Stimulated activated naive CD4-positive, alpha-beta T cell treated with Interleukin-2 at 50 U/mL for 16 hours (primary cell): ENCODE measurements around the gene MTMR10.

Experiments
- DNase-seq: peaks from one replicate; lab custom pipeline; 2025; lab: John Stamatoyannopoulos, UW

The MTMR10 gene

DNA sequence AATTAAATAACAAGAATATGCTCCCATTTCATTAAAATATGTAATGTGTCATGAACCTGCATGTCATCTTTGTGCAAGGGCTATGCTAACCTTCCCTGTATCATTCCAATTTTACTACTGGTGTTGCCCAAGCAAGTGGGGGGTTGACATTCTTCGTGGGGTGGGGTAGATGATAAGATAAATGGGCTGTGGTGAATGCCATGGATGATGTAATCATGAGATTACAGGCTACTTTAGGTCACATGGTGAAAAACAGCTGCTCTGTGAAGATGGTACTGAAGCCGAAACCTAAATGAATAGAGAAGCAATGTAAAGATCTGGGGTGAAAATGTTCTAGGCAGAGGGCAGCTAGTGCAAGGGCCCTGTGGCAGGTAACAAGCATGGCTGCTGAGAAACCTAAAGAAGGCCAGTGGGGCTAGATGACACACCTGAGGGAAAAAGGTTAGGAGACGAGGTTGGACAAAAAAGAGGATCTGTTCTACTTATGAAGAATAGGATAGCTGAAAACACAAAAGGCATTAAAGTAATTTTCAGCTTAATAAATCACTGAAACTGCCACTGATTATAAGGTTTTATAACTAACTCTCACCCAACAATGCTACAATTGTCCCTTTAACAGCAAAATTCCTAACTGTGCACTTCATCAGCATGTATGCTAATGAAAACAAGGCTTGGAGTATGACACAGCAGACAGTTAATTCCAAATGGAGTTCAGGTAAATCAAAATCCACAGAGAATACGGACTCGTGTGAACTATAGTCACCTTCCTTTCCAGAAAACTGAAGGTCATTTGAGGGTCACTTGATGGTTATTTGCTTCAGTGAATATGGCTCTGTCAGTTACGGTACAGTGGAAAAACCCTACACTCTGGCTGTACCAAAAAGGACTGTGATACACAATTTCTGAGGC is 35.0 kb downstream of the MTMR10 start:
- no peak for DNase-seq

DNA sequence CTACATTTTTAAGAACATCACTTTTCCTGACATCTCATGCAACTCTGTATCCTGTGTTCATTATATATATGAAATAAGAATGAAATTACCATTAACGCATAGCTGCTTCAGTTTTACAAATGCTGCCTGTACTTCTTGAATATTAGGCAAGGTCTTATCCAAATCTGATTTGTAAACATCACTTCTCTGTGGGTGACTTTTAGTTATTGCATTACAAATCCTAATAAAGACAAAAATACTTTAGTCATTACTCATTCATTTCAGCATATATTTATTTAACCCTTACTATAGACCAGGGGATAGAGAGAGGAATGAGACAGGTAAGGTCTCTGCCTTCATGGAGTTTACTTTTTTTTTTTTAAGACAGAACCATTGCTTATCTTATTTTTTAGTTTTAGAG is 36.8 kb downstream of the MTMR10 start:
- no peak for DNase-seq

DNA sequence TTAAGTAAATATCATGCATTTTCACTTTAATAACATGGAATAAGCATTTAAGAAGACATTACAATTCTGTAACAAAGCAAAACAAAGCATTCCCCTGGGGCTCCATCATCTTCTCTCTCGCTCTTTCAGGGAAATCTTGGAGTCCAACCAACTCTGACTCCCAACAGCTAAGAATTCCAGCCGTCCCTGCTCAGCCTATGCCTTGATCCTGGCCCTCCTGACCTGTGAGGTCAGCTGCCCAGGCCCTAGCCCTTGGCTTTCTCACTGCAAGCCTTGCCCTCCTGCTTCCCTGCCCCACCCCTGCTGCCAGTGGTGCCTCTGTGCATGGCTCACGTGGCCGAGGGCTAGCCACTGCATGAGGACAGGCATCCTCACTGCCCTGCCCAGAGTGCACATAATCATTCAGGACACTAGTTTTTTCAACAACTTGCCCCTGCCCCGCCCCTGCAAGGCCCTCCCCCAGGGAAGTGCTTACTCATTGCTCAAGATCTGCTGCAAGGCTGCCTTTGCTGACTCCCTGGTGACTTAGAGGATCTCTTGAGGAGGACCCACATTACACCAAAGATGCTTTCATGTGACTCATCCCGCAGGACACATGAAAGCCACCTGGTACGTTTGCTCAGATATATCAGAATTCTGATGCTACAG is 37.6 kb downstream of the MTMR10 start:
- DNase-seq, result no peak

DNA sequence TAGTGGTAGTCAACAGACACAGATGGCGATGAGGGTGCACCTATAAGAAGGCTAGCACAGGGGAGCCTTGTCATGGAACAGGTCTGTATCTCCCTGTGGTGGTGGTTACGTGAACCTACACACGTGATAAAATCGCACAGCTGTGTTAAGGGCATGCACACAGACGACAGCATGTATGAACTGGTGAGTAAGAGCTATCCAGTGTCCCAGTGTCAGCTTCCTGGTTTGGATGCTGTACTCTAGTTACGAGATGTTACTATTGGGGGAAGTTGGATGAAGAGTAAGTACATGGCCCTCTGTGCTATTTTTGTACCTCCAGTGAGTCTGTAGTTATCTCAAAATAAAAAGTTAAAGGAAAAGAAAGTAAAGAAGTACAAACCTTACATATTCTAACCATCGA is 38.2 kb downstream of the MTMR10 start:
- DNase-seq, result no peak

DNA sequence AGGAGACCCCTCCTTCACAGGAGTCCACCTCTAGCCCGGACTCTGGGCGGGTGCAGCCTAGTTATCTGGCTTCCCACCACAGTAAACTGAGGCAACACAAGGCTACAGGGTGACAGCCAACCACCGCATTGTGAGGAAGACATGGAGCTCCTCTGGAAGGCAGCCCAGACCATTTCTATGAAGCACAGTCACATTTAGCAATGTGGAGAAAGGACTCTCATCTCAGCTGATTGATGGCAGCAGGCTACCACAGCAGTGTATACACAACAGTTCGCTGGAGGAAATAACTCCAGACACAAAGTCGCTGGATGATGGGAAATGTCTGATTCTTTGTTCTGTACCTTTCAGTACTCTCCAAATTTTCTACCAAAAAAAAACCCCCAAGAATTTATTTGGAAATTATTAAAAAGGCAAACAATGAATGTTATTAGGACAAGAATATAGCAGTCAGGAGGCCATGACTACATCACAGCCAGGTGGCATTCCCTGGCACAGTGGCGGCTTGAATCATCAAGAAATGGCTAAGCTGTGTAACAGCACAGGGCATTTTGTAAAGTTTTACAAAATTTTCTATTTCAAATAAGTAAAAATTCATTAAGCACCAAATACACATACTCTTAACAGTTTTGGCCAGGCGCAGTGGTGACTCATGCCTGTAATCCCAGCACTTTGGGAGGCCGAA is 47.6 kb downstream of the MTMR10 start:
- DNase-seq, result no peak

DNA sequence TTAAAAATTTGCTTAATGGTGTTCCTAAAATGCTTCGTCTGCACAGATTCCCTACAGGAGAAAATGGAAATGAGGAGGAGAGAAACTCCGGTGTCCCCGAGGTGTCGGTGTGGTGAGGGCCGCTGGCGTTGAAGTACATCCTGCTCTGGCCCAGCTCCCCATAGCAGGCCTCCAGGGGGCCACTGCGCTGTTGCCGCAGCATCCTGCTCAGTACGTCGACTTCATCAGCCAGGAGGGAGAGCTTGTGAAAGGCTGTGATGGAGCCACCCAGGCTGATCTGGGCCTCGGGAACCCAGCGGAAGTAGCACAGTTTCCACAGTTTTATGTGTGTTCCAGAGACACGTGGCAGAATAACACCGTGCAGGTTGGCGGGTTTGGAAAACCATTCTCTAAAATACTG is 49.9 kb downstream of the MTMR10 start:
- no peak for DNase-seq

DNA sequence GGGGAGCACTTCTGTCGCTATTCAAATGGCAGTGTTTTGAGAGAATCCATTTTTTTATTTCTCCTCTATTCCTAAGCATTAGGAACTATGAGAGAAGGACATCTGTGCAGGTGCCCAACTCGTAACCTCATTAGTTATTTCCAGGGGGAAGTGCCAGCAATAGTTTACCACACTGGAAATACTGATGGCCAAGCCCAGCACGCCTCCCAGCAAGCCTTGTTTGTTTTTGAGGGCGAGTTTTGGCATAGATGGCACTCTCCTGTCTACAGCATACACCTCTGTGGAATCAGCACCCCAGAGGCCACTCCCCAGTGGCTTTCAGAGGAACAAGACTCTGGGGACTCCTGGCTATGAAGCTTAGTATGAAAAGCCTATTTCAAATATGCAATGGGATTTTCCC is 51.1 kb downstream of the MTMR10 start:
- DNase-seq, result no peak

DNA sequence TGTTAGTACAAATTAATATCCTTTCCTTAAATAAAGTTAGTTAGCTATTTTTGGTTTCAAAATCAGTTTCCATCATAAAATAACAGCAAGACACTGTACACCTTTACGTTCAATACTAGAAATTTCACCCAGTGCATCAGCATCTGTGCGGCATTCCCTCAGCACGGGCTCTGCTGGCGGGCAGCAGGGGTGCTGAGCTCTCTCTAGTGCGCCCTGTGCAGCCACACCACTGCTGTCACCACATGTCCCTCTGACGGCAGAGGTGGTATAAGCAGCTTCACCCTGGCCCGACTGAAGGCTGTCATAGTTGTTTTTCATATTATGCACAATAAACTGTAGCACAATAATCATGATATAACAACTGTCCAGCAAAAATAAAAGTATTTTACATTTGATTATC is 52.3 kb downstream of the MTMR10 start:
- DNase-seq, result no peak

DNA sequence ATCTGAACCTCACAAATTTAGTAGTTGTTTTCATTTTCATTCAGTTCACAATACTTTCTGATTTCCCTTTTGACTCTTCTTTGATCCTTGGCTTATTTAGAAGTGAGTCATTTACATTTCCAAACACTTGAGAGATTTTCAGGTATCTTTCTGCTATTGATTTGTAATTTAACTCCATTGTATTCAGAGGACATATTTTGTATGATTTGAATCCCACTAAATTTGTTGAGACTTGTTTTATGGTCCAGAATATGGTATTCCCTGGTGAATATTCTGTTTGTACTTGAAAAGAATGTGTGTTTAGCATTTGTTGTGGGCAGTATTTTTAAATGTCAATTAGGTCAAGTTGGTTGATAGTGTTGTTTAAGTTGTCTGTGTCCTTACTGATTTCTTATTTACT is 58.1 kb downstream of the MTMR10 start:
- no peak for DNase-seq

DNA sequence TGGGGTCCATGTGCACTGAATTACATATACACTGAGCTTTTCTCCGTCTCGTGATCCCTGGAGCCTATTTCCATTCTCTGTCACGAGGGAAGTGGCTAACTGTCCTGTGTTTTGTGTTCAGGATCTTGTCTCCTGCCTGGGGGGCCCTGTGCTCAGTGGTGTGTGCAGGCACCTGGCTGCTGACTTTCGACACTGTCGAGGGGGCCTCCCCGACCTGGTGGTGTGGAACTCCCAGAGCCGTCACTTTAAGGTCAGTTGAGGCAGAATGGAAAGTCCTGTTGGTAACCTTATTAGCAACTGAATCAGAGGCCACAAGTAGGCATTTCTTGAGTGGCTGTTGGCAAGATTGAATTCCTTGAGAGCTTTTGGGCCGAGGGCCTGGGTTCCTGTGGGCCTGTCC is 61.0 kb downstream of the MTMR10 start:
- DNase-seq, result no peak

DNA sequence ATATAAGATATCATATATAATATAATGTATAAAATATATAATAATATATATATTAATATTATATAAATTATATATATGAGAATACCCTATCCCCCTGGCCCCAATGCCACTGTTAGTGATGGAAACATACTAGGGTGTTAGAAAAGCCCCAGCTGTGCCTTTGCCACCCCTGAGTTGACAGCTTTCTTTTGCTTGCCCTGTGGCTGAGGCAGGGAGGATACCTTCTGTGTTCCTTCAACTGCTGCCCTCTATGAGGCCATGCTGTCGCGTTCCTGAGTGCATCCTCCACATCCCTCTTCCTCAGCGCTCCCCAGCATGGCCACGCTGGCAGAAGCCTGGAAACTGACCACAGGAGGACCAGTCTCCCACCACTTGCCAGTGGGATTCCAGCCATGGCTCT is 61.4 kb downstream of the MTMR10 start:
- DNase-seq, result no peak

DNA sequence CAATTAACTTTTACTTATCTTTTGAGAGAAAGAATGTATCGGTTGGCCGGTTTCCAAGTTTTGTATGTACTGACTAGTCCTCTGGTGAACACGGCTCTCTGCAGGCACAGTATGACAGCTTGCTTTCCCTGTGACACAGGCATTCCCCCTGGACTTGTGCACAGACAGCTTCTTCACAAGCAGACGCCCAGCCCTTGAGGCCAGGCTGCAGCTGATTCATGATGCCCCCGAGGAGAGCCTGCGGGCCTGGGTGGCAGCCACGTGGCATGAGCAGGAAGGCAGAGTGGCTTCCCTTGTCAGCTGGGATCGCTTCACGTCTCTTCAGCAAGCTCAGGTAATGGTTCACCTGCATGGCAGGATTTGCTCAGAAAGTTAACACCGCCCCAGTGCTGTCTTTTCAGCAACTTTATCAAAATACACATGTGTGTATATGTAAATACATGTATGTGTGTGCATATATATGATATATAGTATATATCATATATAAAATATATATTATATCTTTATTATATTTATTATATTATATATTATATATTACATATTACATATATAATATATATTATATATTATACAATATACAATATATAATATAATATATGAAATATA is 62.3 kb downstream of the MTMR10 start:
- no peak for DNase-seq

DNA sequence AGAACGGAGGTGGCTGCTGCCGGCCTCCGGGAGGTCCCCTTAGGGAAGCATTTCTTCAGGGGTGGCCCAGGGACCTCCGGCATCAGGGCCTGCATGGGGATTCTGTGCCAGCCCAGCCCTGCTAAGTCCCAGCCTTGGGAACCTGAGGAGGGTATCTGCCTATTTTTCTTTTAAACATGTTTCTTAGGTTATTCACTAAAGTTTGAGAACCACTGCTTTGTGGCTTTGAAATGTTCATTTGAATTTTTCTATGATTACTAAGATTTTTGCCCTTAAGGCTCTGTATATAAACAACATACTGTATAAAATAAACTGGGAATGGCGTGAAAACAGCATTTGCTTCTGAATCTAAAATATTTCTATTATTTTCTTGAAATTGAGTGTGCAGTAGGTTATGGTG is 63.4 kb downstream of the MTMR10 start:
- no peak for DNase-seq

DNA sequence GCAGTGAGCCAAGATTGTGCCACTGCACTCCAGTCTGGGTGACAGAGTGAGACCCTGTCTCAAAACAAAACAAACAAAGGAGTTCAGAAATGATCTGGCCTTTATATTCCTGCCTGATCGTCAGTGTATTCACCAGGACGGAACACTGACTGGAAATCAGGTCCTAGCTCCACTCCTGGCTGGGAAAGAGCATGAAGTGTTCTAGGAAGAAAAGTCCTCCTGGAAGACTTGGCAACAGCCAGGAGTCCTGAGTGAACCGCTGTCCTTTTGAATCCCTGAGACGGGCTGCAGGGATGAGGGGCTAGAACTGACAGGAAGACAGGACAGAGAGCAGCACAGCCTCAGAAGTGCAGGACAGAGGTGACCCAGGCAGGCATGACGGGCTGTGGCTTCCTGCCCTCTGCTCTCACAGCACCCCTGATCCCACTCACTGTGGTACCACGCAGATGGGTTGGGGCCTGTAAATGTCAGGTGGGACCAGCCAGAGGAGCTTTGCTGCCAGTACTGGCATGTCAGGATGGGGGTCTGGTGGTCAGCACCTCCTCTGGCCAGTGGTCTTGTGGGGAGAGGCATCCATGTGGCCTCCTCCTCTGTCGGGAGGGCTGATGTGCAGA is 64.2 kb downstream of the MTMR10 start:
- no peak for DNase-seq

DNA sequence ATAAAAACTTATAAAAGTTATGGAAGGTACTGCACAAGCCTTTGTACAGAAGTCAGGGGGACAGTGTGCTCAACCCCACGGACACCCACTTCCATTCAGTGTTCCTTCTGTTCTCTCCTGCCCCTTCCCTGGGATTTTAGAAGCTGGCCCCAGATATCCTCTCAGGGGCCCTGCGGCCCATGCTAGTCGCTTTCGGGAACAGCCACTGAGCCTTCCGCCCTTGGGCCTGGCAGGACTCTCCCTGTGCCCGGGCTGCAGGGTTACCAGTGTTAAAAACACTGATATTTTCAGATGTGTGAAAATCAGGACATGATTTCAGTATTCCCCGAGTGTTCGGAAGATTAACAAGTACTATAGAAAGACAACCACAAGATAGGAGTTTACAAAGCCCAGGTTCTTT is 65.3 kb downstream of the MTMR10 start:
- DNase-seq, result no peak

DNA sequence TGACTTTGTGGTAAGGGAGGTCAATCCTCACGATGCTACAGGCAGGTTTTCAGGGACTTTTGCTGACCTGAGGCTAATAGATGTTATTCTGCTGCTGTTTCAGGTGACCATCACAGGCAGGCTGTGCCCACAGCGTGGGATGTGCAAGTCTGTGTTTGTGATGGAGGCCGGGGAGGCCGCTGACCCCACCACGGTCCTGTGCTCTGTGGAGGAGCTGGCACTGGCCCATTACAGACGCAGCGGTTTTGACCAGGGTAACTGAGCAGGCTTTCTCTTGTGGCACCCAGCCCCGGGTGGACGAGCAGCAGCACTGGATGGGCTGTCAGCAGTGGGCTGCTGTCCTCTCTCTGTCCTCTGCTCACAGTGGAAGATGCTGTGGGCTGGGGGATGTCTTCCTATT is 65.7 kb downstream of the MTMR10 start:
- no peak for DNase-seq

DNA sequence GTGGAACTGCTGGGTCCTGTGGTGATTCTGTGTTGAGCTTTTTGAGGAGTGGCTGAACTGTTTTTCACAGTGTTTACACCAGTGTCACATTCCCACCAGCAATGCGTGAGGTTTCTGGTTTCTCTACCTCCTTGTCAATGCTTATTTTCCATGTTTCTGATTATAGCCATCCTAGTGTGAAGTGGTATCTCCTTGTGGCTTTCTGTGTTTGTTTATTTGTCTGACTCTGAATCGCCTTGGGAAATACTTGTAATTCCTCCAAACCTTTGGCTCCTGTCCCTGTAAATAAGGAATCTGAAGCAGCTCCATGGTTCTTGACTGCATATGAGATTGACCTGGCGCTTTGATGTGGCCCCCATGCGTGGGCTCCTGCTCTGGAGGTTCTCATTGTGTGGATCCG is 67.1 kb downstream of the MTMR10 start:
- no peak for DNase-seq

DNA sequence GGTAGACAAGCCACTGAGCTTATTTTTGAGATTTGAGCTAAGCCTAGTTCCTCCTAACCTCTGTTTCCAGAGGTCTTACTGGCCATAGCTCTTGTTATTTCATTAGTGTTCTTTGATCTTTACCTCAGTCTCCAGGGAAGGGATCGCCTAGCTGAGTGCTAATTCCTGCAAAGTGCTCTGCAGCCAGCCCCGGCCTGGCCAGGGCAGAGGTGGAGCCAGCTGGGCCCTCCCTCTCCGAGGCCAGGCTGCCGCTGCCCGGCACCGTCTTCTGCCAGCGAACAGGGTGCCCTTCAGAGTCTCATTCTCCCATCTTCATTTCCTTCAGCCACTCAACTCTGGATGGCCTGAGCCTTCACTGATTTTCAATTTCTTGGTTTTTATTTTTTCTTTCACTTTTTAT is 68.0 kb downstream of the MTMR10 start:
- DNase-seq, result no peak

DNA sequence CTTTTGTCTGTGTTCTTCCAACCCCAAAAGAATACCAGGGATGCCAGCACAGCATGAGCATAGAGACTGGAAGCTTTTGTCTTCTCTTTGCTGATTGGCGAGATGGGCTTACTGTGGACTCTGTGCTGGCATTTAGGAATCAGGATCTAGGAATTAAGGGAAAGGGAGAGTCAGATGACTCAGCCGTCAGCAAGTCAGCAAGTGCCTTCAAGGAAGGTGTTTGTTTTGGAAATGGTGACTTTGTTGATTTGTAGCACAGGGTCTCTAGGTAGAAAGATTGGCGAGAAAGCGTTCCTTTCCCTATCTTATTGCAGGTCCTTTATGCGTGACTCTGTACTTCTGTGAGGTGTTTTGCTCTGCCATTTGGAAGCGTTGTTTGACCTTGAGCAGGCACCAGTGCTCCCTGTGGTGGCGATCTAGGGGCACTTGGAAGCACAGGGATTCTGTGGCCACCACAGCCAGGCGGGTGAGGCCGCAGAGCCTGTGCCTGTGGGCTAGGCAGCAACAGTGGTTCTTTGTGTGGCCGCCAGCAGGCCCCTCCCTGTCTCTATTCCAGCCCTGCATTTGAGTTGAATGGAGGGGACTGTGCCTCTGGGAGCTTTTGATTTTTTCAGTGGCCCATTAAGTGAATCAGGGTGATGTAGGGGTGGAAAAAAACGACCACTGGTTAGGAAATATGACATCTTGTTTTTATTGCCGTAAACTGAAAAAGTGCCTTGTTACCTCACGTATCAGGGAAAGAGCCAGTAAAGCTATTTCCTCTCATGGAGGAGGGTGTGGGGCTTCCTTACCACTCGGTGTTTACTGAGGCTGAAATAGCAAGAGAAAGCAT is 68.7 kb downstream of the MTMR10 start:
- no peak for DNase-seq

DNA sequence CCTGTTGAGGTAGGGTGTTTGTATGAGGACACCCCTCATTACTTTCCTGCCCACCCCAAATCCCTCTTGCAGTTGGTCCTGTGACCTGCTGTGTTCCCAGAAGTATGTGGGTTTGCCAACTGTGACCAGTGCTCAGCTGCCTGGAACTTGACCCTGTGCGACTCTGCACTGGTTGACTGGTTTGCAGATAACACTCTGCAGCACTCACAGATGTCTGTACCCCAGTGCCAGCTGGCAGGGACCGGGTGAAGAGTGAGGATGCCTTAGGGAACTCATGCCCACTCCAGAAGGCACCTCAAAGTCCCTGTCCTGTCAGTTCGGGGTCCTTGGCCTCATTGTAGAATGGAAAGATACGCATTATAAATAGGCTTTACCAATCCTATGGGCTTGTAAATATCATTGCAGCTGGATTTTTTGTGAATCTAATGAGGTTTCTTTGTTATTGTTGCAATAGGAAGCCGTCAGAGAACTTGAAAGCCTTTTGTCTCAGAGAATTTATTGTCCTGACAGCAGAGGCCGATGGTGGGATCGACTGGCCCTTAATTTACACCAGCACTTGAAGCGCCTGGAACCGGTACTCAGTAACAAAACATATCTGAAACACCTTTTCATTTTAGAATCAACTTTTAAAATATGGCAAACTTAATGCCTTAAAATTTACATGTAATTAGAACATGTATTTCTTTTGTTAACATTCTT is 69.5 kb downstream of the MTMR10 start:
- DNase-seq, result no peak

DNA sequence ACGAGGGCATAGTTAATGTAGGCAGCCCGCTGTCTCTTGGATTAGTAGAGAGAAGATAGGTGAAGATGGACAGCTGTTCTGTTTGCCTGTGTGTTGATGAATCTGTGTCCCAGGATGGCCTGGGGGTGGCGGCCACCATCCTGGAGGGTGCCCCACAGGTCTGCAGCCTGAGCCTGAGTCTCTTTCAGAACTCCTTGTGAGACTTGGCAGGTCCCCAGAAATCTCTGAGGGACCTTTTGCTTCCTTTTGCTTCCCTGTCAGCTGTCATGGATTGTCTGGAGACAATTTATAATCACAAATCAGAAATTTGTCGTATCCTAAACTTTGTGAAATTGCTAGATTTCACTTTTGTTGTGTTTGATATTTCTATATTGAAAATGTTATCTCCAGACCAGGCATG is 70.3 kb downstream of the MTMR10 start:
- DNase-seq, result no peak
